HUES6 (cell line): ENCODE results near the gene RBP2.

Experiments
- H3K27ac ChIP-seq: 2 replicates; pipeline ENCODE4 v1.7.0; 2013; ENCODE audit warnings: low read depth, mild to moderate bottlenecking, low read length, inconsistent platforms
- H3K27me3 ChIP-seq: 2 replicates; pipeline ENCODE4 v1.6.1; 2013; ENCODE audit warnings: low read length; ENCODE audit not compliant: control insufficient read depth, insufficient read depth
- H3K36me3 ChIP-seq: 2 replicates; pipeline ENCODE4 v1.6.1; 2013; ENCODE audit warnings: low read length; ENCODE audit not compliant: control insufficient read depth, insufficient read depth
- H3K4me1 ChIP-seq: 2 replicates; pipeline ENCODE4 v1.6.1; 2013; ENCODE audit warnings: low read length; ENCODE audit not compliant: control insufficient read depth, insufficient read depth
- H3K4me3 ChIP-seq: 2 replicates; pipeline ENCODE4 v1.5.1; 2013; ENCODE audit warnings: low read depth, low read length
- H3K9ac ChIP-seq: one replicate; pipeline ENCODE4 v1.6.1; 2013; ENCODE audit warnings: mild to moderate bottlenecking, low read length
- H3K9me3 ChIP-seq: 2 replicates; pipeline ENCODE4 v1.6.1; 2013; ENCODE audit warnings: low read depth, low read length; ENCODE audit not compliant: control insufficient read depth, insufficient read depth

The RBP2 gene

GRCh38 chr3:139476348-139476747, at the start of gene RBP2:
Gene RBP2 (minus strand): TSS chr3:139476516. CDS start chr3:139476459, 57 bp downstream.
- Histone ChIP-seq H3K27ac (no peak within 1 kb of the TSS), H3K36me3 (no peaks in the 10 kb centered on the region), H3K4me3 (no peak within 1 kb of the TSS), H3K9ac (no peak within 1 kb of the TSS), H3K27me3 (no peaks in the 10 kb centered on the region), H3K4me1 (peaks cover 10% of the 10 kb centered on the region), H3K9me3 (no peaks in the 10 kb centered on the region)

- no peaks in the 10 kb centered on the region for H3K9me3 ChIP-seq
- H3K36me3 ChIP-seq: peaks cover 12% of the 10 kb centered on the region; the same call in 1 of the 2 replicates
- no peak overlapping the region for H3K9ac ChIP-seq
Observed at GRCh38 chr3:139524841-139525636, 48.7 kb upstream of the RBP2 start.

GRCh38 chr3:139523718-139524117, 47.4 kb upstream of the RBP2 start:
- Histone ChIP-seq H3K27ac (no peak overlapping the region), H3K9ac (no peak overlapping the region), H3K4me1 (peaks cover 26% of the 10 kb centered on the region), H3K9me3 (no peaks in the 10 kb centered on the region), H3K27me3 (peaks cover 4% of the 10 kb centered on the region; the same call in 1 of the 2 replicates), H3K36me3 (peaks cover 12% of the 10 kb centered on the region; the same call in 1 of the 2 replicates), H3K4me3 (no peak overlapping the region)

More at GRCh38 chr3:139524841-139525636, 48.7 kb upstream of the RBP2 start:
- Histone ChIP-seq H3K27me3 (peaks cover 4% of the 10 kb centered on the region; the same call in 1 of the 2 replicates), H3K27ac (no peak overlapping the region), H3K4me1 (peaks cover 21% of the 10 kb centered on the region), H3K4me3 (no peak overlapping the region)

GRCh38 chr3:139523166-139523565, 46.9 kb upstream of the RBP2 start:
- H3K4me1 ChIP-seq: peaks cover 26% of the 10 kb centered on the region
- no peaks in the 10 kb centered on the region for H3K9me3 ChIP-seq
- H3K27me3 ChIP-seq: peaks cover 4% of the 10 kb centered on the region; the same call in 1 of the 2 replicates
- H3K36me3 ChIP-seq: peaks cover 12% of the 10 kb centered on the region; the same call in 1 of the 2 replicates
- H3K4me3 ChIP-seq: no peak overlapping the region
- H3K27ac ChIP-seq: no peak overlapping the region
- no peak overlapping the region for H3K9ac ChIP-seq

- H3K27me3 ChIP-seq: peaks cover 4% of the 10 kb centered on the region; the same call in 1 of the 2 replicates
- H3K36me3 ChIP-seq: peaks cover 17% of the 10 kb centered on the region; the same call in 1 of the 2 replicates
- no peak overlapping the region for H3K27ac ChIP-seq
Observed at GRCh38 chr3:139522421-139522820, 46.1 kb upstream of the RBP2 start.

DNA sequence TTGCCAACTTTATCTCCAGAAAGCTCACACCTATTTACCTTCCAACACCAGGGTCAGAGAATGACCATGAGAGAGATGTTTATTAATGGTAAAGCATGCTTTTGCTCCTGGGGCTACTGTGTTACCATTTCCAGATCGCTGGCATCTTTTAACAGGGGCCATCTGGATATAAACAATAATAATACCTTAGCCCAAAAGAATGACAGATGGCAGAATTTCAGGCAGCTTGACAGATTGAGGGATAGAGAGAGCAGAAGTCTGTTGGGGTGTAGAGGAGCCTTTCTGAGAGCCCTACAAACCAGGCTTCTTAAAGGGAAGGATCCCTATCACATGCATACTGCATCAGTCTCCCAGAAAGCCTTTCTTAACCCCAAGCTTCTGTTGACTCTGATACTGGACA, 45.5 kb upstream of the RBP2 start:
- H3K9me3 ChIP-seq: no peaks in the 10 kb centered on the region
- no peak overlapping the region for H3K9ac ChIP-seq
- peaks cover 26% of the 10 kb centered on the region for H3K4me1 ChIP-seq
- H3K36me3 ChIP-seq: peaks cover 19% of the 10 kb centered on the region; the same call in 1 of the 2 replicates
- no peak overlapping the region for H3K27ac ChIP-seq
- no peak overlapping the region for H3K4me3 ChIP-seq
- peaks cover 4% of the 10 kb centered on the region; the same call in 1 of the 2 replicates for H3K27me3 ChIP-seq

More at GRCh38 chr3:139522421-139522820, 46.1 kb upstream of the RBP2 start:
- Histone ChIP-seq H3K4me3 (no peak overlapping the region), H3K9me3 (no peaks in the 10 kb centered on the region), H3K9ac (no peak overlapping the region), H3K4me1 (peaks cover 26% of the 10 kb centered on the region)

- Histone ChIP-seq H3K4me3 (no peak overlapping the region), H3K9me3 (no peaks in the 10 kb centered on the region), H3K4me1 (peaks cover 26% of the 10 kb centered on the region), H3K27me3 (peaks cover 4% of the 10 kb centered on the region; the same call in 1 of the 2 replicates), H3K36me3 (peaks cover 13% of the 10 kb centered on the region; the same call in 1 of the 2 replicates), H3K9ac (no peak overlapping the region), H3K27ac (no peak overlapping the region)
Observed at GRCh38 chr3:139521144-139521543, 44.8 kb upstream of the RBP2 start.

DNA sequence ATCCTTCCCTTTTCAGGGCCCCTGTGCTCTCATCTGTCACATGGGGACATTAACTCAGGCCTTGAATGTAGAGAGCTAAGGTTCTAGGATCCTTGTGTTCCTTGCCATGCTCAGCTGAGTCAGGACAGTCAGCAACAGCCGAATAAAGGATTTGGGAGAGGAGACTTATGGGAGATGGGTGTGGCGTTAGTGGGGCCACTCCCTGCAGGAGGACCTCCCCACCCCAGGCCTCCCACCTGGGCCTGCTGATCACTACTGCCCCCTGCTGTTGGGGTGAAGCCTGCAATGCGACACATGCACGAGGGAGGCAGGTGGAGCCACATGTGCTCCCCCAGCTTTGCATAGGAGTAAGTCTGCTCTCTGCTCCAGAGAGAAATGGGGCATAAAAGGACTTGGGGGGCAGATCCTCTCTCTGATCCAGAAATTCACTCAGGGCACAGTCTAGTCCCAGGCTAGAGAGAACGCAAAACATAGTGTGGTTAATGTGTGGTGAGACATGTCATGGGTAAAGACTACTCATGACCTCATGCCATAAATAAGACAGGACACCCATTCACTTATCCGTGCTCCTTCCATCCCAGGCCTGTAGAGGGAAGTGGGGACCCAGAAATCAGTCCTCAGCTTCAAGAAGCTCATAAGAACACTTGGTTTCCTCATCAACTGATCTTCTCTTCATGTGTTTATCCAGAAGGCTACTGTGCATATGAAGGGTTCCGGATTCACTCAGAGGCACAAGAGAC, 43.9 kb upstream of the RBP2 start:
- Histone ChIP-seq H3K9ac (no peak overlapping the region), H3K9me3 (no peaks in the 10 kb centered on the region), H3K27ac (no peak overlapping the region), H3K4me1 (peaks cover 24% of the 10 kb centered on the region), H3K4me3 (no peak overlapping the region), H3K27me3 (peaks cover 4% of the 10 kb centered on the region; the same call in 1 of the 2 replicates), H3K36me3 (peaks cover 12% of the 10 kb centered on the region; the same call in 1 of the 2 replicates)

GRCh38 chr3:139518926-139519842, 42.9 kb upstream of the RBP2 start:
- Histone ChIP-seq H3K36me3 (peaks cover 12% of the 10 kb centered on the region; the same call in 1 of the 2 replicates), H3K27ac (no peak overlapping the region), H3K4me1 (peaks cover 14% of the 10 kb centered on the region), H3K4me3 (no peak overlapping the region), H3K9ac (no peak overlapping the region), H3K9me3 (no peaks in the 10 kb centered on the region), H3K27me3 (no peaks in the 10 kb centered on the region)

DNA sequence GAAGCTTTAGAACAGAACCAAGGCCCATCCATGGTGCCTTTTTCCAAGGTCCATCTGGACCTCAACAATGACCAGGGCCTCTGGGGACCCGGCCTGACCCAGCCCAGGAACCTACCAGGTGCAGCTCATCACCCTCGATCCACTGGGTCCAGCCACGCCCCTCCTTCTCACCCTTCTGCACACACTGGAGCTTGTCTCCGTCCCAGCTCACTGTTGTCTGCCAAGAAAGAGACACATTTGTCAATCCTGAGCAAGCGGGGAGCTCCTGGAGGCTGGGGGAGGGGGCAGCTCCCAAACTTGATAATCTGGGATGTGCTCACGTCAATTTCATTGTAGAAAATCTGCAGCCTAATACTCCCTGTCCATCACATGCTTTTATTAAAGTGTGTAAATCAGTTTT, 42.0 kb upstream of the RBP2 start:
- Histone ChIP-seq H3K27me3 (no peaks in the 10 kb centered on the region), H3K9ac (no peak overlapping the region), H3K36me3 (peaks cover 12% of the 10 kb centered on the region; the same call in 1 of the 2 replicates), H3K4me1 (0 out of 2 replicates have a peak, but pooled peaks cover 5% of the 10 kb centered on the region), H3K27ac (no peak overlapping the region), H3K9me3 (no peaks in the 10 kb centered on the region), H3K4me3 (no peak overlapping the region)
